GM19395 (cell line): ENCODE measurements around the gene RASSF7.

Experiments
- ATAC-seq: cut with Tn5 transposase; IDR thresholded peaks from one replicate; pipeline ENCODE4 v1.9.1; 2021; ENCODE audit warnings: mild to moderate bottlenecking, moderate library complexity; ENCODE audit not compliant: unreplicated experiment

Gene RASSF7

DNA sequence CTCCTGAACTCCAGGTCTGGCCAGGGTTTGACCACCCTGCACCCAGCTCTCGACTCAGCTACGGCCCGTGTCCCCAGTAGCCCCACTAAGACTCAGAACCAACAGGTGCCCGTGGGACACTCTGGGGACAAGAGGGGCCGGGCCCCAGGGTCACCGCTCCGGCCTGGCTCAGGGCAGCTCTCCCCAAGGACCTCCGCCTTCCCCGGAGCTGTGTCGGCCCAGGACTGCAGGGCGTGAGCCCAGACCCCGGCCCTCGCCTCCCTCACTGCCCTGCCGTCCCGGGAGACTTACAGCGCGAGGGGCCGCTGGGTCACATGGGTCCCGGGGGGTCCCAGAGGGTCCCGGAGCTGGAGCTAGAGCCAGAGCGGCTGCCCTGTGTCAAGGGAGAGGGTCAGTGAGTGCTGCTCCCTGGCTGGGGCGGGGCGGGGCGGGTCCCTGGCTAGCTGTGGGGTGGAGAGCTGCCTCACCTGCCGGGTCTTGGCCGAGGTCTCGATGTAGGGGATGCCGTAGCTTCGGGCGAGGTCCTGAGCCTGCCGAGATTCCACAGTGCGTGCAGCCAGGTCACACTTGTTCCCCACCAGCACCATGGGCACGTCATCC, 27.7 kb upstream of the RASSF7 start:
- no peak for ATAC-seq

DNA sequence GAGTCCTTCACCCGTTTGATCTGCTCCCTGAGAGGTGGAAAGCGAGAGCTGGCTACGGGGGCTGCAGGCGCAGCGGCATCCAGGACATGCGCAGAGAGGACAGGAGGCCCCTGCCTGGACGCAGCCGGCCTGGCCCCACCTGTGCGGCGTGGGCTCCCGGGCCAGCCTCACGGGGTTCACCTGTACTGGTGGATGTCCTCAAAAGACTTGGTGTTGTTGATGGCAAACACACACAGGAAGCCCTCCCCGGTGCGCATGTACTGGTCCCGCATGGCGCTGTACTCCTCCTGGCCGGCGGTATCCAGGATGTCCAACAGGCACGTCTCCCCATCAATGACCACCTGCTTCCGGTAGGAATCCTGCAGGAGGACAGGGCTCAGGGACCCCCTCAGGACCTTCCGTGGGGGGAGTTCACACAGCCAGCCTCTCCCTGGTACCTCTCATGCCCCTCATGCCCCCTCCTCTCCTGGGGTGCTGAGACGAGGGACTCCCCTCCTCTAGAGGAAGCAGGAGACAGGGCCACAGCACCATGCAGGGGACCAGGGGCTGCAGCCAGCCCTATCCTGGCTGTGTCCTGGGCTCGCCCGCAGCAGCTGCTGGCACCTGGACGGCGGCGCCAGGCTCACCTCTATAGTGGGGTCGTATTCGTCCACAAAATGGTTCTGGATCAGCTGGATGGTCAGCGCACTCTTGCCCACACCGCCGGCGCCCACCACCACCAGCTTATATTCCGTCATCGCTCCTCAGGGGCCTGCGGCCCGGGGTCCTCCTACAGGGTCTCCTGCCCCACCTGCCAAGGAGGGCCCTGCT, 27.0 kb upstream of the RASSF7 start:
- ATAC-seq: no peak

DNA sequence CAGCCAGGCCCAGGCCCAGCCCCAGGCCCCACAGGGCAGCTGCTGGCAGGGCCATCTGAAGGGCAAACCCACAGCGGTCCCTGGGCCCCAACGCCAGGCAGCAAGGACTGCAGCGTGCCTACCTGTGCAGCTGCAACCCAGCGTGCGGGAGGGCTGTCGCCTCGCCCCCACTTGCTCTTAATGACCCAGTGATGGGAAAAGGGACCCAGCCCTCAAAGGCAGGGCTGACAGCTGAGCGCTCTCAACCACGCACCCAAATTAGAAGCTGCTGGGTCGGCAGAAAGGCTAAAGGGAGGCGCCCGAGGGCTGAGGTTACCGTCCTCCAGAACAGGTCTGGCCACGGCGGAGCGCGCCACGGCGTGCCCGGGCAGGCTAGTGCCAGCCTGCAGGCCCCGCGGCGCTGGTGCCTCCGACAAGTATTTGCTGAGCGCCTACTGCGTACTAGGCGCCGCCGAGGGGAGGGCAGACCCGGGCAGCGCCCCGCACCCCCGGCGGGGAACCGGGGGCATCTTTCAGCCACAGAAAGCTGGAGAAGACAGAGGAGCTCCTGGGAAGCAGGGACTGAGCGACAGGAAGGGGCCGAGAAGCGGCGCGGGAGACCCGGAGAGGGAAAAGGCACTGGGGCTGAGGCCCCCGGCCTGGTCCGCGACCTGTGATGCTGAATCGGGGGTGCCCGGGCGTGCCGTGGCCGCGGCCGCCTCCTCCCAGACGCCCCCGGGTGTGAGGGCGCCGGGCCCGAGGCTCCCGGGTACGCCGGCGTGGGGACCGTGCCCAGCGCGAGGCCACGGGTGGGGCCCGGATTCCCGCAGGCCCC, 26.2 kb upstream of the RASSF7 start:
- ATAC-seq: no peak

DNA sequence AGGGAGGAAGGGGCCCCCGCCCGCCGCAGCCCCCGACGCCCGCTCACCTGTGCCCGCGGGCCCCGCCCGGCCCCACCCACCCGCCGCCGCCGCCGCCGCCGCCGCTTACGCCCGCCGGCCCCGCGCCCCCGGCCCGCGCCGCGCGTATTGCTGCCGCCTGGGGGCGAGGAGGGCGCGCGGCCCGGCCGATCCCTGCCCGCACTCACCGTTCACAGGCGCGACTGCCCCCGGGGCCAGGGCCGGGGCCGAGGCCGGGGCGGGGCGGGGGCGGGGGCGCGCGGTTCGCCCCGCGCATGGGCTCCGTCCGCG, 25.6 kb upstream of the RASSF7 start:
- ATAC-seq: peak; percentile 3

DNA sequence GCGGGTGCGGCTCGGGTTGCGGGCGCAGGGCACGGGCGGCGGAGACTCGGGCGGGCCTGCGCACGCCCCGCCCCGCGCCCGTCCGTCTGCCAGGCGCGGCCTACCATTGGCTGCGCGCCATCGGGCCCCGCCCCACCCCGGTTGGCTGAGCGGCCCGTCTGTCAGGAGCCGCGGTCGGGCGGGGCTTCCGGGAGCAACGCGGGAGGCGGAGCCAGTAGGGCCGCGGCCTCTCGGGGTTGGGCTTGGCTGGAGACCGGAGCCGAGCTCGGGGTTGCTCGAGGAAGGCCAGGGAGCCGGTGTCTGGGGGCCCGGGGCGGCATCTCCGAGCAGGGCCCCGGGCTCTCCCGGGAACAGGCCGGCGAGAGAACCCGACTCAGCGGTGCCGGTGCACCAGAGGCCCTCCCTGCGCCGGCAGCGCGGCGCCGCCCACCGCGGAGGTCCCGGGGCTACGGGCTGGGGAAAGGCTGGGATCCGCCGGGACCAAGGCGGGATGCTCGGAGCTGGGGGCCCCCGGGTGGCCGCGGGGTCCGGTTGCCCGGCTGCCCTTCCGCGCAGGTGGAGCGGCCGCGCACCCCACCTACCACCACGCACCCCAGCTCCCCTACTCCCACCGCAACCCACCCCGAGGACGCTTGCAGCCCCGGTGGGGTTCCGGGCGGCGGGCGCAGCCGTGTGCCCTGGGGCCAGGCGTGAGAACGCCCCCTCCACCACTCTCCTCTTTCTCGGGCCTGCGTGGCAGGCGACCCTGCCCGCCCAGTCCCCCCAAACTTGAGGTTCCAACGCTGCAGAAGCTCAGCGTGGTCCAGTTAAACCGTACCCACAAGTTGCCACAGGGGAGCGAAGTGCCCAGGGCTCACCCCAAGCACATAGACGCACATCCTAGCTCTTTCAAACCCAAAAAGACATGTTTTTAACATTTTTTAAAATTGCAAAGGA, 25.0 kb upstream of the RASSF7 start, which contains the start of gene HRAS:
Gene HRAS (minus strand): TSS at position 58 of the 936 bp plus-strand sequence.
- ATAC-seq: peak; percentile 67

DNA sequence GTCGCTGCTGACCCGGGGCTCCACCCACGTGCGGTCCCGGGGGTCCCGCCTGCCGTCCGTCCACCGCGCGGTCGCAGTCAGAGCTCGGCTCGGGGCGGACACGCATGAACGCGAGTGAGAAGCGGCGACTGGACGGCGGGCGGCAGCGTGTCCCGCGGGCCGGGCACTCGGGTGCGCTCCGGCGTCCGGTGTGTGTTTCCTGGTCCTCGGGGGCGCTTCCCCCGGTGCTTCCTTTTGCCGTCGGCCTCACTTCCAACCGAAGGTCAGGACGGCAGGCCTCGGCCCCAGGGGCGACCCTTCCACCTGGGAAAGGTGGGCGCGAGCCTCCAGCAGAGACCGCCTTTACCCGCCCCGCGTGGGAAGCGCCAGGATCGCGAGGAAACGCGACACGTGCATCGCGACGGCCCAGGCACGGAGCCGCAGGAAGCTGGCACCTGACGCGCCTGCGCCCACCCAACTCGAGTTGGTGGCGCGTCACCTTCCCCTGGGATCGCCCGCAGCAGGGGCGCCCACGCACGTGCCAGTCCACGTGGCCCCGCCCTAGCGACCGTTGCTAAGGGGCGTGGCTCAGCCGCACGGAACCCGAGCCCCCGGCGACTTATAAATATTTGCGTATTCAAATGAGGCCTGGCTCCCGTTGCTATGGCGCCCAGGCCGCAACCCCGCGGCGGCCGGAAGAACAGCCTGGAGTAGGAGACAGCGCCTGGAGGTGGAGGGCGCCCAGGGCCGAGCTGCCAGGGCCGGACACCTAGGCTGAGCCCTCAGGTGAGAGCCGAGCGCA, 23.7 kb upstream of the RASSF7 start, which contains the start of gene LRRC56:
Gene LRRC56 (plus strand): TSS at position 687 of the 781 bp plus-strand sequence. CDS start 3,158 bp downstream, outside the sequence.
- peak; percentile 61 for ATAC-seq

DNA sequence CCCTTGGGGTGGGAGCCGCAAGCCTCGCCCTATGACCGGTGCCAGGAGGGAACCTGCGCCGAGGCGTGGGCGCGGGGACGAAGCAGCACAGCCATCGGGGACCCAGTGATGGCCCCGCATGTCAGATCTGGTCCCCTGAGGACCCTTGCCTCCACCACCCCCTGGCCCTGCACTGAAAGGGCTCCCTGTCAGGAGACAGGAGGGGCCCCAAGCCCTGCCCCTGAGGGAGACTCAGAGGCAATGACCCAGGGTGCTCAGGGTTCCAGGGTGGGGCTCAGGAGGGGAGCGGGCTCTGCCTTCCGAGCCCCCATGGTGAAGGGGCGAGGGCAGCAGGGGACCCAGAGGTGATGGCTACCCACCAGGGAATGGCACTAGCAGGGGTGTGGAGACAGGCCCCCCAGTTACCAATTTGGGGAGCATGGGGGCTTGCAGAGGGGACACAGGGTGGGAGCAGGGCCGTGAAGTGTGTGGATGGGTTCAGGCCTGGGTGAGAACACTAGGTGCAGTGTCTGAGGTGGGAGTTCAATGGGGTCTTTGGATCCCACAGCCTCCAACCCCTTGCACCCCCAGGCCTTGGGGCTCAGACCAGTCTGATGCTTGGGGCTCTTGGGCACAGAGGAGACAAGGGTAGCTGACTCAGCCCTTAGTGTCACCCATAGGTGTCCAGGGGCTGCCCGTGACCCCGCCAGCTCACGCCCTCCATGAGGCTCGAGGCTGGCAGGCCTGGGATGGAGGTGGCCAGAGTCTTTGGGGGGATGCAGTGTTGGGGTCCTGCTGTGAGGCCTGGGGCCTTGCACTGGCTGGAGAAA, 22.9 kb upstream of the RASSF7 start:
- ATAC-seq: no peak

DNA sequence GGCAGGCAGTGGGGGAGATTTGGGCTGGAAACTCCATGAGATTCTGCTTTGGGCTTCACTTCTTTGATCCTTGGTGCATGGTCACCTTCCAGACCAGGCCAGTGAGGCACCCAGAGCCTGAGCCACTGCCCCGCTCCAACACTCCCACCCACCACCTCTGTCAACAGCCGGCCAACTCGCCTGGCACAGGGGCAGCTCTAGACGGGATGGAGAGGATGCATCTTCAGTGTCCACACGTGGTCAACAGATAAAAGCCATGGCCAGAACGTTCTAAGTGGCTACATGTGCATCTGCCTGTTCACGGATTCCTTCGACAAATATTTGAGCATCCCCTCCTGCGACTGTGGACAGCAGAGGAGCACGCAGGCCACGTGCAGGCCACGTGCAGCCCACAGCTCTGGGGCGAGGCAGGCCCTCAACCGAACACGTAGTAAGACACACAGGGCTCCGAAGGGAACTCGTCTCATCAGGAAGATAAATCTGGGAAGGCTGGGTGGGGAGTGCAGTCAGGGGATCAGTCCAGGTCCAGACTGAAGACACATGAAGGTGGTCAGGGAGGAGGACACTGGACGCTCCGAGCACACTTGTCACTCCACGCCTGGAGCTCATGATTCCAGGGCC, 22.2 kb upstream of the RASSF7 start:
- ATAC-seq: no peak

DNA sequence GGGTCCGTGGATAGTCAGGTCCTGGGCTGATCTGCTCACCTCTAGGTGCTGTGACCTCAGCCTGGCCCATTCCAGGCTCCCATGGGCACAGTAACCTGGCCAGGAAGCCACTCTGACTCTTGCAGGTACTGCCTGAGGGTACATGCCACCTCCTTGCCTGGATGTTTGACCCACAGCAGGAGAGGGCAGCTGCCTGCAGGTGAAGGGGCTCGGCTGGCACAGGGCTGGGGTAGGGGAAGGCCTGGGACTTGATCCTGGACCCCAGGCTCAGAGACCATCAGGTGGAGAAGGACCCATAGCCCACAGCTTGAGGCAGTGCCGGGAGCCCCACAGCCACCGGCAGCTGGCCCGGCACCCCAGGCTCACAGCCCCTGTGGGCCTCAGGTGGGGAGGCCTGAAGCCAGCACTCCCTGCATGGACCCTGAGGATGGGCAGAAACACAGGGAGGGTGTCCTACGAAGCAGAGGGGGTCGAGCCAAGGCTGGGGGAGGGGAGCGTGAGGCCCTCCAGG, 20.7 kb upstream of the RASSF7 start:
- ATAC-seq: no peak

DNA sequence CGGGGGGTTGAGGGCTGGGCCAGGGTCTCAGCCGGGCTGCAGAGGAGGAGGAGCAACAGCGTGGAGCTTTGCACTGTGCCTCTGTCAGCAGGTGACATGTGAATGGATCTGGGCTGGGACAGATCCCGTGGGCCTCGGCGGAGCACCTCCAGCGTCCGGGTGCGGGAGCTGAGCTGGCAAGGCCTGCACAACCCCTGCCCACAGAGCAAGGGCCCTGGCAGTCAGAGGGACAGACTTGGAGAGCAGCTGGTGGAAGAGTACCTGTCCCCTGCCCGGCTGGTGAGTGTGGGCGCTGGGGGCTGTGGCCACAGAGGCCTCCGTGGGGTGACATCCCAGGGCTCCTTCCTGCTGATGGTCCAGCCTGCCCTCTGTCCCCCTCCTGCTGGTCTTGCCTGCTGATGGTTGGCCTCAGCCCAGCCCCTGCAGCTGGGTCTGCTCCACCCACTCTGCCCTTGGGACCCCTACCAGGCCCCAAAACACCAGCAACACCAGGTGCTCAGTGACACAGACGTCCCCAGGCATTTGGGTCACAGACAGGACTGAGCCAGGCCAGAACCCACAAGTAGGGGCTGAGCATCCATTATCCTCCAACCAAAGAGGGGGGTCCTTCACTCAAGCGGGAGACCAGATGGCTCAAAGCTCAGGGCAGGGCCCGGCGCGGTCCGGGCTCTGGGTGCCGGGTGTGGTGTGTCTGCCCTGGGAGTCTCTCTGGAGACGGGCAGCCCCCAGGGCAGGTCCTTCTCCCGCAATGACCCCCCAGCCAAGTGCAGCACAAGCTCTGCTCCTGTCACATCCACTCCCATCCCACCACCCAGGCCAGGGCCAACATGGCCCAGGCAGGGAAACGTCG, 20.0 kb upstream of the RASSF7 start:
- ATAC-seq: no peak

DNA sequence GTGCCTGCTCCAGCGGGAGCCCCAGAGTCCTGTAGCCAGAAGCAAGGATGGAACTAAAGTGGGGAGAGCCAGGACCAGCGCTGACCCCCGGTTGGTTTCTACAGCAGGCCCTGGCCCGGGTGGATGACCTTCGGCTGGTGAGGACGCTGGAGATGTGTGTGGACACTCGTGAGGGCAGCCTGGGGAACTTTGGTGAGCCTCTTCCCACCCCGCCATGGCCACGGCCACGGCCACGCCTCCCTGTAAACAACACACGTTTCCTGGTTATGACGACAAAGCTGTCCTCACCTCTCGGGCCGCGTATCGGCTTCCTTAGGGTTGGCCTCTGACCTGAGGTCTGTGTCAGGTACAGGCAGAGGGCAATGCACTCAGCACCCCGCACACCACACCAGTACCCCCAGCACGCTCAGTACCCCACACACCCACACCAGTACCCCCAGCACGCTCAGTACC, 19.3 kb upstream of the RASSF7 start:
- no peak for ATAC-seq

DNA sequence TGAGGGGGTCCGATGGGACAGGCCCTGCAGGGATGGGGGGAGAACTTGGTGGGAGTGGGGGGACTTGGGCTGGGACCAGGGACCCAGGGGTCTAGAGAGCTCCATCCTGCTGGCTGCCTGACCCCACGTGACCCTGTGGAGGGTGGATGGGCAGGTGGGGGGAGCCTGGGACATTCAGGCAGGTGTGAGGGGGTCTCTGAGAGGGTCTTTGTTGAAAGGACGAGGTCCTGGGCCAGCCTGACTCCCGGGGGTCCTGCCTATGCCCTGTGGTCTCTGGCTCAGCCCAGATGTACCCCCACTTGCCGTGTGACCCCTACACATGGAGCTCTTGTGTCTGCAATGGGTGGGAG, 16.0 kb upstream of the RASSF7 start:
- no peak for ATAC-seq

DNA sequence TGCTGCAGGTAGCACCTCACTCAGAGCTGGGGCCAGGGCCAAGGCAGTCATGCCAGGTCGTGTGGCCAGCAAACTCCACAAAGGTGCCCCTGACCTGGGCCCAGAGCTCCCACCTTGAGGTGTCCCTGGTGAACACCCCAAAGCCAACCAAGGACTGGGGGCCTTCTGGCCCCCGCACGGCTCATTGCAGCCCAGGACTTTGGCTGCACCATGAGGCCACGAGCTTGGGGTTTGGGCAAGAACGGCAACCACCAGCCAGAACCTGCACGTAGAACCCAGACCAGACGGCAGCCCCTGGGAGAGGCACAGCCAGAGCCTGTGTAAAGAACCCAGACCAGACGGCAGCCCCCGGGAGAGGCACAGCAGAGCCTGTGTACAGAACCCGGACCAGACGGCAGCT, 15.6 kb upstream of the RASSF7 start:
- ATAC-seq: no peak

DNA sequence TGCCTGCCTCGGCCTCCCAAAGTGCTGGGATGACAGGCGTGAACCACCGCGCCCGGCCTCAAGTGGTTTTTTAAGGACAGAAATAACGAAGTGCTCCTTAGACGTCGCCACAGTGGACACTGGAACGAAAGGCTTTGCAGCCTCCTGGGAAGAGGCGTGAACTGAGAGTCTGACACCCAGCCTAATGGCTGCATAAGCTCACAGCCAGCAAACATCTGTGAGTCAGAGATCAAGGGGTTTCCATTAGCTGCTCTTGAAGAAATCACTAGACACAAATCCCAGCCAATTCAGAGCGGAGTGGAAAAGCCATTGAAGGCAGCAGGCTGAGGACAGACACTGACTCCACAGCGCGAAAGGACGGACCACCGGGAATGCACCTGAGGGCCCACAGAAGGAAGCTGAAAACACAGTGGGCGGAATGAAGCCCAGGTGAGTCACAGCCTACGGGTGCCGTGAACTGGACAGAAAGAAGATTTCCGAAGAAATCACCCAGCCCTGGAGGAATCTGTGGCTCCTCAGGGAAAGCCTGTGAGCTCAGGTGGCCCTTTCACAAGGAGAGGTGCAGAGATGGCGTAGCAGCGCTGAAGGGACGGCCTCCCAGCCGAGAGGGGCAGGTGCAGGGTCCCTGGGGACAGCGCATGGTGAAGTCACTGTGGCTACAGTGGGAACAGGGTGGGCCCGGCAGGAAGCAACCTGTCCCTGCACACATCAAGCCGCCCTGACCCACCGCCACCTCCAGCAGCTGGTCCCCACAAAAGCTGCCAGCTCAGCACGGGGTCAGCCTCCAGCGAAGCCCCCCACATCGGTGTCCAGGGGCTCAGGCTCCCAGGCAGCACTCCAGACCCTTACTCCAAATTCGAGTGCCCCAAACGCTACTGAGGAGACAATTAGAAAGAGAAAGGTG, 11.8 kb upstream of the RASSF7 start:
- no peak for ATAC-seq

DNA sequence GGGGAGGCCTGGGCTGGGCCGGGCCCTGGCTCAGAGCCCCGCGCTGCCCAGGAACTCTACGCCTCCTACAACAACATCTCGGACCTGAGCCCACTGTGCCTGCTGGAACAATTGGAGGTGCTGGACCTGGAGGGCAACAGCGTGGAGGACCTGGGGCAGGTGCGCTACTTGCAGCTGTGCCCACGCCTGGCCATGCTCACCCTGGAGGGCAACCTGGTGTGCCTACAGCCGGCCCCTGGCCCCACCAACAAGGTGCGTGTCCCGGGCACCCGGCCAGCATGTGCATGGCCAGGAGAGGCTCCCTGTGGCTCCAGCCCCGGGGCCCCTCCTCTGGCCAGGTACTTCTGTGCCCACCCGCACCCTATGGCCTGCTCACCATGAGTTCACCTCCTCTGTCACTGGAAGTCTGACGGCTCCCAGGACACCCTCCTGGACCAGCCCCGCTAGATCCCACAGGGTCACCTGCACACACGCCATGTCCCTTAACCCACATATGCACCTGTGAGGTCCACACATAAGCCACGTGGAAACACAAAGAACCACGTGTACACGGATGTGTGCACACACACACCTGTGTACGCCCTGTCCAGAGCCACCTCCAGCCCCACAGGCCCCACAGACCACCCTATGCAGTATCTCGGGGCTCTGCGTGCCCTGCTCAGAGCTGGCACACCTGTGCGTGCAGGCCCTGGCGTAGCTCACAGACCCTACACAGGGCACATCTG, 10.6 kb upstream of the RASSF7 start:
- ATAC-seq: no peak

DNA sequence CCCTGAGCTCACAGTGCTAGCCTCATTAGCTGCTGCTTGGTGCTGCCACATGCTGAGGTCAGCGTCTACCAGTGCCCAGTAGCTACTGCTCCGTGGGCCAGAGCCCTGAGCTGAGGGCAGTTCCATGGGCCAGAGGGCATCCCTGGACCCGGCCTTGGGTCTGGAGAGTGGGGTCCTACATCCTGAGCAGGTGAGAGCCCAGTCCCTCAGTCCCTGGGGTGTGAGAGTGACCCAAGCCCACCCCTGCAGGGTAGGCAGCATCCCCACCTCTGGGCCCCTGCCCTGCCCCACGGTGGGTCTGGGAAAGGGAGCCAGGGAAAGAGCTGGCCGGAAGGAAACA, 10.1 kb upstream of the RASSF7 start:
- no peak for ATAC-seq
